Prostate gland (tissue), 2 donors: ENCODE results near the gene ZNF586.

Experiments used
- POLR2A ChIP-seq: fragments of 450-650 bp; IDR thresholded peaks from one replicate; pipeline ENCODE4 v1.6.1; 2016; ENCODE audit warnings: antibody characterized with exemption, mild to moderate bottlenecking
- TF ChIP-seq, protein P1 (sequence below), 4 experiments: fragments of 200-600 bp in 2 of 4; fragments of 450-650 bp in 2 of 4; sonication (generic) in 2 of 4; IDR thresholded peaks; 1 replicate in 3 of 4; 2 replicates in 1 of 4; pipeline ENCODE4 v1.5.1; 2016 to 2019; ENCODE audit warnings: antibody characterized with exemption in 4 of 4, mild to moderate bottlenecking in 2 of 4, moderate library complexity in 2 of 4

DNA sequence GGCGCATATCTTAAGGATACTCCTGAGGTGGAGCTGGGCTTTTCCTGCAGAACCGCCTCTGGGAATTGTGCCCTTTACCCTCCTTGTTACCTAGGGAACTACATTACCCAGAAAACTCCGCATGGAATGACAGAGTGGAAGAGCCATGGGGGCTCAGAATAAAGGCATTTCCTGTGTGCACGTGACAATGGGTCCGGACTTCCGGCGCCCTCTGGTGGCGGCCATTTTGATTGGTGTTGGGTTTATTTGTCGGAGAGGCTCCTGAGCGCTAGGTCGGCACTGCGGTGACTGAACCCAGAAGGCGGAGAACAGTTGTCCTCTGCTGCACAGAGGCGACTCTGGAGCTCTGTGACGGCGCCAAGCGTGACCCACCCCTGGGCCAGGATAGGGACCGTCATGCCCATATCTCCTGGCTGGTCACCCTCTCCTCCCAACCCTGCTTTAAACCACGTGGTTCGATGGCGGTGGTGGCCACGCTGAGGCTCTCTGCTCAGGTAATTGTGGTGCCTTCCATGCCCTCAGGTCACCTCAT is 60.7 kb downstream of the ZNF586 start, which contains the start of gene ZNF587B:
- TF ChIP-seq, protein P1, sequence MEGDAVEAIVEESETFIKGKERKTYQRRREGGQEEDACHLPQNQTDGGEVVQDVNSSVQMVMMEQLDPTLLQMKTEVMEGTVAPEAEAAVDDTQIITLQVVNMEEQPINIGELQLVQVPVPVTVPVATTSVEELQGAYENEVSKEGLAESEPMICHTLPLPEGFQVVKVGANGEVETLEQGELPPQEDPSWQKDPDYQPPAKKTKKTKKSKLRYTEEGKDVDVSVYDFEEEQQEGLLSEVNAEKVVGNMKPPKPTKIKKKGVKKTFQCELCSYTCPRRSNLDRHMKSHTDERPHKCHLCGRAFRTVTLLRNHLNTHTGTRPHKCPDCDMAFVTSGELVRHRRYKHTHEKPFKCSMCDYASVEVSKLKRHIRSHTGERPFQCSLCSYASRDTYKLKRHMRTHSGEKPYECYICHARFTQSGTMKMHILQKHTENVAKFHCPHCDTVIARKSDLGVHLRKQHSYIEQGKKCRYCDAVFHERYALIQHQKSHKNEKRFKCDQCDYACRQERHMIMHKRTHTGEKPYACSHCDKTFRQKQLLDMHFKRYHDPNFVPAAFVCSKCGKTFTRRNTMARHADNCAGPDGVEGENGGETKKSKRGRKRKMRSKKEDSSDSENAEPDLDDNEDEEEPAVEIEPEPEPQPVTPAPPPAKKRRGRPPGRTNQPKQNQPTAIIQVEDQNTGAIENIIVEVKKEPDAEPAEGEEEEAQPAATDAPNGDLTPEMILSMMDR (IDR thresholded peaks at IDR 0.05): peak in 3 of 4 experiments; percentile 32 to 51 (median 45)
- no peak for TF ChIP-seq POLR2A
